IPS-NIHi11 (cell line): ENCODE results near the gene MB.

Source experiments
- DNase-seq: peaks from one replicate; pipeline ENCODE4 v3.0.0; 2012; ENCODE audit warnings: mixed read lengths, low spot score

Gene MB

GRCh38 chr22:35572556-35572955, 44.6 kb downstream of the MB start:
- DNase-seq: no peak

- no peak for DNase-seq
Observed at GRCh38 chr22:35570686-35571194, 46.4 kb downstream of the MB start.

- DNase-seq: no peak
Observed at GRCh38 chr22:35569916-35570315, 47.2 kb downstream of the MB start.

GRCh38 chr22:35568751-35569739, 48.1 kb downstream of the MB start:
- DNase-seq: no peak

- no peak for DNase-seq
Observed at GRCh38 chr22:35567351-35568141, 49.6 kb downstream of the MB start.

- no peak for DNase-seq
Observed at GRCh38 chr22:35564975-35565867, 51.9 kb downstream of the MB start.

- peak; percentile 36 for DNase-seq
Observed at GRCh38 chr22:35563211-35563610, 53.9 kb downstream of the MB start.

GRCh38 chr22:35561796-35562526, 55.2 kb downstream of the MB start:
- DNase-seq: peak; percentile 70

GRCh38 chr22:35560824-35561223, 56.3 kb downstream of the MB start:
- DNase-seq: no peak

- no peak for DNase-seq
Observed at GRCh38 chr22:35560366-35560765, 56.8 kb downstream of the MB start.

- no peak for DNase-seq
Observed at GRCh38 chr22:35559354-35560005, 57.6 kb downstream of the MB start.

GRCh38 chr22:35558719-35559118, 58.4 kb downstream of the MB start:
- DNase-seq: no peak

GRCh38 chr22:35558031-35558430, 59.1 kb downstream of the MB start:
- DNase-seq: no peak
